Stomach (tissue), 4 donors: ENCODE data around the gene NKTR.

ENCODE experiments used
- CTCF ChIP-seq, 7 experiments: fragments of 450-650 bp in 4 of 7; fragments of 200-600 bp in 3 of 7; sonication (generic) in 3 of 7; IDR thresholded peaks; one replicate each; pipeline ENCODE4 v1.5.1; 2016 to 2019; ENCODE audit warnings: antibody characterized with exemption in 7 of 7, control low read depth in 2 of 7, mild to moderate bottlenecking in 1 of 7
- EP300 ChIP-seq: sonication (generic); formaldehyde crosslinking; IDR thresholded peaks from one replicate; pipeline ENCODE4 v1.6.1; 2017; ENCODE audit warnings: antibody characterized with exemption
- POLR2A ChIP-seq, 4 donors: fragments of 450-650 bp; IDR thresholded peaks; one replicate each; pipeline ENCODE4 v1.6.1; 2016; ENCODE audit warnings: antibody characterized with exemption in 4 of 4, control low read depth in 2 of 4, mild to moderate bottlenecking in 1 of 4, moderate library complexity in 1 of 4

DNA sequence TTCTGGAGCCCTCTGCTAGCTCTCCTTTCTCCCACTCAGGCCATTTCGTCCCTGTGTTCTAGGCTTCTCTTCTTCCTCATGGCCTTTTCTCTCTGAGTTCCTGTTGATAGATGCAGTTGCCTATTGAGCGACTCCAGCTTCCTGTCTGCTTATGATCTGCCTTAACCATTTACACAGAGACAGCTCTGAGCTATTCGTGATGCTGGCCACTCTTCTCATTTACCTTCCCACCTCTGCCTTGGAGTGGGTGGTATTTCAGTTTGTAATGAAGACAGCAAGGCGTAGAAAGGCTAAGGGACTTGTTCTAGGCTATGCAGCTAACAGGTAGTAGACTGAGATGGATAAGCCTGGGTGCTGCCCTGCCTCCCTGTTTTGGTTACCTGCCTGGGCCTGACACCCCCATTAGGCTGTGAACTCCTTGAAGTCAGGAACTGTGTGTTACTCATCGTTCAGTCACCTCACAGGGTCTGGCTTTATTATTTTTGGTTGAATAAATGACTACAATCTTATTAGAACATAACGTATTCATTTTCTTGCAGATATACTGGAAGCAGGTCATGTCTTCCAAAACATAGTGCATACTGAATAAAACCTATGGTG lies 40.4 kb downstream of the NKTR start:
- no peak for TF ChIP-seq CTCF (IDR thresholded peaks at IDR 0.05)
- TF ChIP-seq POLR2A (IDR thresholded peaks at IDR 0.05): no peak
- TF ChIP-seq EP300: no peak
